Gastrocnemius medialis (tissue), 4 donors: Measurements from ENCODE around the gene ANKRD29. TPM values are rescaled to one million over a fixed set of nuclear protein-coding genes. Genes with fewer than 3 reads are reported as not detected.

Experiments used
- ATAC-seq, 2 donors: fragments of 150-250 bp; one replicate each; pipeline ENCODE4 v1.9.1; 2016
- DNase-seq, 2 donors: peaks; one replicate each; pipeline ENCODE4 v3.0.0-alpha.2; 2019
- H3K27ac ChIP-seq, 4 donors: fragments of 200-600 bp; sonication (generic); 1 replicate in 1 of 4; 2 replicates in 3 of 4; pipeline ENCODE4 v1.5.1; 2016 to 2018; ENCODE audit warnings: mild to moderate bottlenecking in 2 of 4, moderate library complexity in 1 of 4
- H3K27me3 ChIP-seq, 3 donors: fragments of 200-600 bp; sonication (generic) in 2 of 3; 1 replicate in 1 of 3; 2 replicates in 2 of 3; pipeline versions ENCODE4 v1.5.1 to v1.6.0; 2016 to 2019; ENCODE audit warnings: mild to moderate bottlenecking in 1 of 3, moderate library complexity in 1 of 3
- H3K36me3 ChIP-seq, 2 donors: fragments of 200-600 bp; sonication (generic) in 1 of 2; one replicate each; pipeline ENCODE4 v1.5.1; 2017 to 2018
- H3K4me1 ChIP-seq, 2 donors: fragments of 200-600 bp; sonication (generic) in 1 of 2; one replicate each; pipeline ENCODE4 v1.5.1; 2016 to 2017; ENCODE audit warnings: mild to moderate bottlenecking in 2 of 2
- H3K4me3 ChIP-seq, 4 donors: fragments of 200-600 bp; sonication (generic) in 3 of 4; 1 replicate in 1 of 4; 2 replicates in 3 of 4; pipeline ENCODE4 v1.5.1; 2016 to 2019; ENCODE audit warnings: mild to moderate bottlenecking in 2 of 4
- H3K9me3 ChIP-seq, 3 donors: fragments of 200-600 bp; sonication (generic) in 2 of 3; 1 replicate in 1 of 3; 2 replicates in 2 of 3; pipeline ENCODE4 v1.5.1; 2016 to 2019
- CTCF ChIP-seq, 5 experiments: fragments of 450-650 bp in 3 of 5; fragments of 200-600 bp in 2 of 5; sonication (generic) in 2 of 5; IDR thresholded peaks in 4 of 5; conservative IDR thresholded peaks in 1 of 5; 1 replicate in 4 of 5; 2 replicates in 1 of 5; pipeline ENCODE4 v1.5.1; 2016 to 2019; ENCODE audit warnings: antibody characterized with exemption in 5 of 5, mild to moderate bottlenecking in 3 of 5, moderate library complexity in 3 of 5
- POLR2A ChIP-seq, 2 donors: fragments of 450-650 bp; IDR thresholded peaks; one replicate each; pipeline ENCODE4 v1.6.1; 2017; ENCODE audit warnings: antibody characterized with exemption in 2 of 2, mild to moderate bottlenecking in 2 of 2, moderate library complexity in 2 of 2
- in situ Hi-C, 4 donors: fragments of 200-750 bp; cut with MboI; loops; one replicate each; pipeline versions ENCODE4 v1.15.0 to v1.8.0; 2017; ENCODE audit warnings: low sequenced_read_pairs in 4 of 4
- intact Hi-C: fragments of 100-400 bp; cut with DNase I; formaldehyde crosslinking; loops from one replicate; pipeline ENCODE4 v1.15.1; 2023; ENCODE audit warnings: low total_unique reads
- total RNA-seq, 4 donors: library from RNA; depleted of rRNA; stranded (reverse); fragments of >200 nt; gene quantifications; one replicate each; pipeline versions ENCODE4 v1.1.0 to v1.2.3, GENCODE V29; 2016

ANKRD29 gene
- total RNA-seq, 4 donors from 2014 or later: 0.93 to 2.8 (median 1.6) TPM

GRCh38 chr18:23586249-23587196, 76.2 kb downstream of the ANKRD29 start, which contains the start of gene NPC1:
Gene NPC1, minus strand, starts transcription at chr18:23586506. Its CDS starts 163 bp downstream, at chr18:23586343.
- ATAC-seq: peak; percentile 91 to 93
- Histone ChIP-seq H3K27me3 (no peaks in the 10 kb centered on the region), H3K4me1 (peaks cover 20 to 22% of the 10 kb centered on the region in 2 donors), H3K4me3 (peak within 1 kb of the TSS; percentile 77 to 97 (median 90)), H3K27ac (peak within 1 kb of the TSS; percentile 95 to 99 (median 97)), H3K9me3 (no peaks in the 10 kb centered on the region), H3K36me3 (no peaks in the 10 kb centered on the region)
- in situ Hi-C loops: loop anchor here in 3 of 4 donors (5.0 to 25.0 kb wide), 3 partner anchors 69 to 449 kb away; partner anchors contain the start of gene CABLES1 (in 1 of the 3)
- intact Hi-C loops: loop anchor here (1.0 to 10.0 kb wide), 6 partner anchors 70 to 652 kb away; partner anchors contain the start of genes CABLES1, RBBP8, RIOK3 and RMC1
- DNase-seq: peak; percentile 87 to 89
- TF ChIP-seq POLR2A (IDR thresholded peaks at IDR 0.05): peak; percentile 94
- peak; percentile 68 to 97 (median 90) for TF ChIP-seq CTCF (IDR thresholded peaks at IDR 0.05 in 4 of 5, conservative IDR thresholded peaks at IDR 0.05 in 1 of 5)

- Histone ChIP-seq H3K9me3 (no peaks in the 10 kb centered on the region), H3K27ac (peak overlapping the region; percentile 95 to 99 (median 97)), H3K27me3 (no peaks in the 10 kb centered on the region), H3K4me3 (peak overlapping the region; percentile 77 to 97 (median 90)), H3K4me1 (peaks cover 20 to 22% of the 10 kb centered on the region in 2 donors), H3K36me3 (no peaks in the 10 kb centered on the region)
- DNase-seq (no peak), ATAC-seq (peak in 1 of 2 donors; percentile 8)
- in situ Hi-C loops (loop anchor here in 3 of 4 donors (5.0 to 25.0 kb wide), 3 partner anchors 69 to 449 kb away; partner anchors contain the start of gene CABLES1 (in 1 of the 3)), intact Hi-C loops (loop anchor here (1.0 to 10.0 kb wide), 5 partner anchors 83 to 651 kb away; partner anchors contain the start of genes CABLES1, RBBP8, RIOK3 and RMC1)
- TF ChIP-seq CTCF (IDR thresholded peaks at IDR 0.05 in 4 of 5, conservative IDR thresholded peaks at IDR 0.05 in 1 of 5) (no peak), POLR2A (IDR thresholded peaks at IDR 0.05) (no peak)
These were observed 76.8 kb downstream of the ANKRD29 start for GRCh38 chr18:23585897-23586248.

- intact Hi-C loops: loop anchor here (10.0 kb wide), 2 partner anchors 630 to 650 kb away; partner anchors contain the start of gene RBBP8
These were observed 77.5 kb downstream of the ANKRD29 start for GRCh38 chr18:23585007-23585871.

More at GRCh38 chr18:23585007-23585871, 77.5 kb downstream of the ANKRD29 start:
- Histone ChIP-seq H3K27ac (peak overlapping the region; percentile 95 to 99 (median 97)), H3K9me3 (no peaks in the 10 kb centered on the region), H3K4me1 (peaks cover 20 to 22% of the 10 kb centered on the region in 2 donors), H3K36me3 (no peaks in the 10 kb centered on the region), H3K27me3 (no peaks in the 10 kb centered on the region), H3K4me3 (peak overlapping the region; percentile 77 to 97 (median 90))
- peak; percentile 63 to 67 for ATAC-seq
- DNase-seq: peak; percentile 39 to 42
- in situ Hi-C loops: loop anchor here in 3 of 4 donors (5.0 to 25.0 kb wide), 3 partner anchors 68 to 448 kb away; partner anchors contain the start of gene CABLES1 (in 1 of the 3)
- no peak for TF ChIP-seq CTCF (IDR thresholded peaks at IDR 0.05 in 4 of 5, conservative IDR thresholded peaks at IDR 0.05 in 1 of 5)
- peak; percentile 14 to 24 for TF ChIP-seq POLR2A (IDR thresholded peaks at IDR 0.05)
